Tibial artery (tissue), 4 donors: ENCODE results near the gene EIF4B.

ENCODE experiments used
- DNase-seq, 2 donors: peaks; one replicate each; pipeline ENCODE4 v3.0.0-alpha.2; 2019
- H3K27ac ChIP-seq, 2 donors: fragments of 200-600 bp; sonication (generic) in 1 of 2; 1 replicate in 1 of 2; 2 replicates in 1 of 2; pipeline ENCODE4 v1.5.1; 2018 to 2019; ENCODE audit warnings: mild to moderate bottlenecking in 1 of 2
- H3K27me3 ChIP-seq, 2 donors: fragments of 200-600 bp; sonication (generic) in 1 of 2; one replicate each; pipeline versions ENCODE4 v1.5.1 to v1.6.0; 2016 to 2019
- H3K36me3 ChIP-seq, 3 donors: fragments of 200-600 bp; sonication (generic) in 2 of 3; one replicate each; pipeline ENCODE4 v1.5.1; 2016 to 2019; ENCODE audit warnings: mild to moderate bottlenecking in 2 of 3
- H3K4me1 ChIP-seq, 4 donors: fragments of 200-600 bp; sonication (generic) in 2 of 4; 1 replicate in 3 of 4; 2 replicates in 1 of 4; pipeline ENCODE4 v1.5.1; 2016 to 2019
- H3K4me3 ChIP-seq, 2 donors: fragments of 200-600 bp; sonication (generic) in 1 of 2; 1 replicate in 1 of 2; 2 replicates in 1 of 2; pipeline ENCODE4 v1.5.1; 2018 to 2019; ENCODE audit warnings: mild to moderate bottlenecking in 2 of 2
- H3K9me3 ChIP-seq, 3 donors: fragments of 200-600 bp; sonication (generic) in 1 of 3; one replicate each; pipeline ENCODE4 v1.5.1; 2016 to 2019
- CTCF ChIP-seq, 2 experiments: fragments of 200-600 bp in 1 of 2; fragments of 450-650 bp in 1 of 2; IDR thresholded peaks; one replicate each; pipeline ENCODE4 v1.5.1; 2017 to 2019; ENCODE audit warnings: antibody characterized with exemption in 2 of 2, mild to moderate bottlenecking in 1 of 2, moderate library complexity in 1 of 2
- intact Hi-C: fragments of 100-400 bp; cut with DNase I; formaldehyde crosslinking; loops from one replicate; pipeline ENCODE4 v1.15.0; 2023; ENCODE audit warnings: low total_unique reads

The EIF4B gene

DNA sequence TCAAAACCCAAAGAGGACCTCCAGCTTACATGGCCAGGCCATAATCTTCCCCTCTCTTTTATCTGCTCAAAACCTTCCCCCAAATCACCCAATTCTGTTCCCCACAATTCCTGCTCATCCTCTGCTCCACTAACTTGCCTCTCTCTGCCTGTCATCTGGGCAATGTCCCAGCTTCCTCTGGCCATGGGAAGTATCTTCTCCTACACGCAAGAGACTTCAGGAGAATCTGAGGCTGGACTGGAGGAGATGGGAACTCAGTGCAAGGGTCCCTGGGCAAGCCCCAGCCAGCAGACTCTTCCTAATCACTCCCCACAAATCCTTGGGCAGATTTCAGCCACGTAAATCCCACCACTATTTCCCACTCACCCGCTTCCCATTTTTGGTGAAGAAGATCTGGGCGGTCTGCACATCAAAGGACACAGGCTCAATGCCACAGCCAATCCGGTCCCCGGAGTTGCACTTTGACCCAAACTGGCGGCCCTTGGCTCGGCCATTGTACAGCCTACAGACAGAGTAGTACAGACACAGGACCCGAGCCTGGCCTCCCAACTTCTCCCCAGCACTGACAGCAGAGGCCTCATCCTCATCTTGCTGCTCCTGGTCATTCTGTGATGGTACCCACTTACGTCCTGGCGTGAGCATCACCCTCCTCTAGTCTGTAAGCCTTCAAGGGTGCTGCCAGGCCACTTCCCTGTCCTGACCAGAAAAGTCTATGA, 68.2 kb downstream of the EIF4B start:
- no peaks in the 10 kb centered on the region for H3K27me3 ChIP-seq
- DNase-seq = peak in 1 of 2 donors; percentile 65
- TF ChIP-seq CTCF (IDR thresholded peaks at IDR 0.05) = no peak
- no peak overlapping the region for H3K4me3 ChIP-seq
- intact Hi-C loops = no loop called here
- H3K27ac ChIP-seq = peak overlapping the region; percentile 54 to 99
- peaks cover 15 to 86% (median 67%) of the 10 kb centered on the region in 4 donors for H3K4me1 ChIP-seq
- no peaks in the 10 kb centered on the region for H3K9me3 ChIP-seq
- H3K36me3 ChIP-seq = peaks cover 28 to 59% (median 34%) of the 10 kb centered on the region in 3 donors

GRCh38 chr12:53074999-53075370, 68.7 kb downstream of the EIF4B start:
- Histone ChIP-seq H3K27ac (peak overlapping the region; percentile 54 to 99), H3K4me3 (no peak overlapping the region), H3K9me3 (no peaks in the 10 kb centered on the region), H3K27me3 (no peaks in the 10 kb centered on the region), H3K36me3 (peaks cover 28 to 54% (median 34%) of the 10 kb centered on the region in 3 donors), H3K4me1 (peaks cover 15 to 83% (median 65%) of the 10 kb centered on the region in 4 donors)
- DNase-seq = peak in 1 of 2 donors; percentile 57
- intact Hi-C loops = loop anchor here (5.0 kb wide), 1 partner anchor 82 kb away; no protein-coding TSS in a partner anchor
- no peak for TF ChIP-seq CTCF (IDR thresholded peaks at IDR 0.05)

- intact Hi-C loops = loop anchor here (5.0 kb wide), 1 partner anchor 81 kb away; no protein-coding TSS in a partner anchor
- Histone ChIP-seq H3K36me3 (peaks cover 28 to 40% (median 34%) of the 10 kb centered on the region in 3 donors), H3K4me3 (no peak overlapping the region), H3K9me3 (no peaks in the 10 kb centered on the region), H3K27me3 (no peaks in the 10 kb centered on the region), H3K4me1 (peaks cover 9 to 78% (median 58%) of the 10 kb centered on the region in 4 donors), H3K27ac (peak overlapping the region; percentile 54 to 99)
- no peak for TF ChIP-seq CTCF (IDR thresholded peaks at IDR 0.05)
- peak in 1 of 2 donors; percentile 43 for DNase-seq
Measured at GRCh38 chr12:53076461-53076860, 70.2 kb downstream of the EIF4B start.

- Histone ChIP-seq H3K27me3 (no peaks in the 10 kb centered on the region), H3K36me3 (peaks cover 28 to 40% (median 34%) of the 10 kb centered on the region in 3 donors), H3K4me1 (peaks cover 6 to 72% (median 54%) of the 10 kb centered on the region in 4 donors), H3K4me3 (no peak overlapping the region), H3K27ac (peak overlapping the region; percentile 94 to 99), H3K9me3 (no peaks in the 10 kb centered on the region)
- peak in 1 of 2 donors; percentile 29 for DNase-seq
- no peak for TF ChIP-seq CTCF (IDR thresholded peaks at IDR 0.05)
- intact Hi-C loops = loop anchor here (5.0 kb wide), 1 partner anchor 80 kb away; no protein-coding TSS in a partner anchor
Measured at GRCh38 chr12:53077030-53077429, 70.8 kb downstream of the EIF4B start.

DNA sequence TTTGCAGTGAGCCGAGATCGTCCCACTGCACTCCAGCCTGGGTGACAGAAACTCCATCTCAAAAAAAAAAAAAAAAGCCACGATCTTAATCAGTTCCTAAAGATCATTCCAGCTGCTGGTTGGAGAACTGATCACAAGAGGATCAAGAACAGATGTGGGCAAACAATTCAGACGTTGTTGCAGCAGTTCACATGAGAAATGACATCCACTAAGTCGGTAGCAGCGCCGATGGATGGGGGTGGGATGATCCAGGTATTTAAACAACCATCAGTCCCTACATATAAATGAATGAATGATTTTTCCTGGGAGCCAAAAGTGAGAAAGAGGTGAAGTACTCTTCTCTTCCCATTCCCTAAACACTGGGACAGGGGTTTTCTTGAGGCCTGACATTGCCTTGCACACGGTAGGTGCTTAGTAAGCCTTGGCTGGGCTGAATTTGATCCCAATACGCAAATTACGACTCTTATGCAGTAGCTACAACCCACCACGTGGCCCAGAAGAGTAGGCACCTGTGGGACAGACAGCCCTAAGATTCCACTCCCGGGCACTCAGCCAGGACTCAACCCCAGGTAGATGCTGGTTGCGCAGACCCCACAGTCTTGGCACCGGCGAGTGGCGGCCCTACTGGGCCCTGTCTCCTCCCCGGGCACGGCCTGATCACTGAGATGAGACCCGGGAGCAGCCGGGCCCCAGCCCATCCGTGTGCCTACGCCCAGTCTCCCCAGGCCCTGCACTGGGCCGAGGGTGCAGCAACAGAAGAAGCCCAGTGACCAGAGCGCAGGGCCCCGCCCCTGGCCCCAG, 72.4 kb downstream of the EIF4B start:
- DNase-seq = peak in 1 of 2 donors; percentile 61
- H3K4me1 ChIP-seq = peaks cover 0 to 56% (median 40%) of the 10 kb centered on the region in 4 donors
- H3K27ac ChIP-seq = peak overlapping the region; percentile 94 to 99
- H3K36me3 ChIP-seq = peaks cover 28 to 34% (median 34%) of the 10 kb centered on the region in 3 donors
- H3K4me3 ChIP-seq = peak overlapping the region; percentile 67 to 83
- intact Hi-C loops = loop anchor here (5.0 kb wide), 1 partner anchor 79 kb away; no protein-coding TSS in a partner anchor
- H3K27me3 ChIP-seq = no peaks in the 10 kb centered on the region
- peak in 1 of 2 experiments; percentile 36 for TF ChIP-seq CTCF (IDR thresholded peaks at IDR 0.05)
- no peaks in the 10 kb centered on the region for H3K9me3 ChIP-seq
